22Rv1 (cell line): ENCODE results near the gene PTBP1.

Source experiments
- ZFX ChIP-seq: fragments of 450-650 bp; IDR thresholded peaks from 2 replicates; pipeline ENCODE4 v1.6.1; 2017; ENCODE audit warnings: antibody characterized with exemption, borderline replicate concordance
- TF ChIP-seq, protein P1 (sequence below): fragments of 450-650 bp; IDR thresholded peaks from 2 replicates; pipeline ENCODE4 v1.5.1; 2017; ENCODE audit warnings: mild to moderate bottlenecking

DNA sequence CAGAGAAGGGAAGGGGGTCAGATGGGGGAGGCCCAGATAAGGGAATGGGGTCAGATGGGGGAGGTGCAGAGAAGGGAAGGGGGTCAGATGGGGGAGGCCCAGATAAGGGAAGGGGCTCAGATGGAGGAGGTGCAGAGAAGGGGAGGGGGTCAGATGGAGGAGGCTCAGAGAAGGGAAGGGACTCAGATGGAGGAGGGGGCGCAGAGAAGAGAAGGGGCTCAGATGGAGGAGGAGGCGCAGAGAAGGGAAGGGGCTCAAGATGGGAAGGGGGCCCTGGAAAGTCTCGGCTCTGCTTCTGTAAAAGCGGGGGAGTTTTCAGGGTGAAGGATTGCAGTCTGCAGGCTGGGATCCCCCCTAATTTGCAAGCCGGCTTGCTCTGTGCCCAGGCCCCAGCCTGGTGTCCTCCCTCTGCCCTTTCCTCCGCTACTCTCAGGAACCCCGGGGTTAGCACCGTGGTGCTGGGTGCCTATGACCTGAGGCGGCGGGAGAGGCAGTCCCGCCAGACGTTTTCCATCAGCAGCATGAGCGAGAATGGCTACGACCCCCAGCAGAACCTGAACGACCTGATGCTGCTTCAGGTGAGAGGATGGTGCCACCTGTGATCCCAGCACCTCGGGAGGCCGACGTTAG is 32.0 kb downstream of the PTBP1 start:
- TF ChIP-seq, protein P1, sequence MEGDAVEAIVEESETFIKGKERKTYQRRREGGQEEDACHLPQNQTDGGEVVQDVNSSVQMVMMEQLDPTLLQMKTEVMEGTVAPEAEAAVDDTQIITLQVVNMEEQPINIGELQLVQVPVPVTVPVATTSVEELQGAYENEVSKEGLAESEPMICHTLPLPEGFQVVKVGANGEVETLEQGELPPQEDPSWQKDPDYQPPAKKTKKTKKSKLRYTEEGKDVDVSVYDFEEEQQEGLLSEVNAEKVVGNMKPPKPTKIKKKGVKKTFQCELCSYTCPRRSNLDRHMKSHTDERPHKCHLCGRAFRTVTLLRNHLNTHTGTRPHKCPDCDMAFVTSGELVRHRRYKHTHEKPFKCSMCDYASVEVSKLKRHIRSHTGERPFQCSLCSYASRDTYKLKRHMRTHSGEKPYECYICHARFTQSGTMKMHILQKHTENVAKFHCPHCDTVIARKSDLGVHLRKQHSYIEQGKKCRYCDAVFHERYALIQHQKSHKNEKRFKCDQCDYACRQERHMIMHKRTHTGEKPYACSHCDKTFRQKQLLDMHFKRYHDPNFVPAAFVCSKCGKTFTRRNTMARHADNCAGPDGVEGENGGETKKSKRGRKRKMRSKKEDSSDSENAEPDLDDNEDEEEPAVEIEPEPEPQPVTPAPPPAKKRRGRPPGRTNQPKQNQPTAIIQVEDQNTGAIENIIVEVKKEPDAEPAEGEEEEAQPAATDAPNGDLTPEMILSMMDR: no peak
- no peak for TF ChIP-seq ZFX
